ENCODE measurements around the gene LUC7L3.

LUC7L3 gene

DNA sequence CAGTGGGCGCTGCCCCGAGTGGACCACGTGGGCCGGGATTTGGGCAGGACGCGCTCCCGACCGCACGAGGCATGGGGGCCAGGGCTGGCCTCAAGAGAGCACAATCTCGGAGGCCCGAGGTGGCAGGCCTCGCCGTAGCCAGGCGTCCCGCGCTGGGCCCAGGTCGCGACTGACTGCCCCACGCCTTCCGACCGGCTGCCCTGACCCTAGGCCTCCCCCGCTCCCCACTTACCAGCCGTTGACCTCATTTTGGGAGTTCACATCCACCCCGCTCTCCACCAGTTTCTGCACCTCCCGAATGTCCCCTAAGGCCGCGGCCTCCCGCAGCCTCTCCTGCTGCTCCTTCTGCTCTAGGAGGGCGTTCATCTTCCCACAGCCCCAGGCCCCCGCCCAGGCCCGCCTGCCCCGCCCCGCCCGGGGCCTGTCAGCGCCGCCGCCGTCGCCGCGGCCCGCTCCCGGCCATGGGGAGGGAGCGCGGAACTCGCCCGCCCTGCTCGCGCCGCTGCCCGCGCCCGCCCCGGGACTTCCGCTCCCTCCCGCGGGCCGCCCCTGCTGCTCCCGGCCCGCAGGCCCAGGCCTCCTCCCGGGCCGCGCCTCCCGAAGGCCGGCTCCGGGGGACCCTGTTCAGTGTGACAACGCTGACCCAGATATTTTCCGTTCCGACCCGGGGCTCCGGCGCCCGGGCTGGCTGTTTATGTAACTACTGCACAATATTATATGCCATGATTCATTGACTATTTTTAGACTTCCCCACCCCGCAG, 11.9 kb upstream of the LUC7L3 start, which contains the start of gene ANKRD40 (continued):
- peak; percentile 88 for TF ChIP-seq SP3 (tag by site-specific recombination; IDR thresholded peaks at IDR 0.05)
- TF ChIP-seq HOXD13 (CRISPR knock-in tag; IDR thresholded peaks at IDR 0.05; ENCODE audit: borderline replicate concordance) = no peak
- no peak for TF ChIP-seq ZNF211 (tag by site-specific recombination; IDR thresholded peaks at IDR 0.05; ENCODE audit: low read depth)
- peak; percentile 95 for TF ChIP-seq KLF10 (tag by site-specific recombination; IDR thresholded peaks at IDR 0.05)
- TF ChIP-seq, protein P1, sequence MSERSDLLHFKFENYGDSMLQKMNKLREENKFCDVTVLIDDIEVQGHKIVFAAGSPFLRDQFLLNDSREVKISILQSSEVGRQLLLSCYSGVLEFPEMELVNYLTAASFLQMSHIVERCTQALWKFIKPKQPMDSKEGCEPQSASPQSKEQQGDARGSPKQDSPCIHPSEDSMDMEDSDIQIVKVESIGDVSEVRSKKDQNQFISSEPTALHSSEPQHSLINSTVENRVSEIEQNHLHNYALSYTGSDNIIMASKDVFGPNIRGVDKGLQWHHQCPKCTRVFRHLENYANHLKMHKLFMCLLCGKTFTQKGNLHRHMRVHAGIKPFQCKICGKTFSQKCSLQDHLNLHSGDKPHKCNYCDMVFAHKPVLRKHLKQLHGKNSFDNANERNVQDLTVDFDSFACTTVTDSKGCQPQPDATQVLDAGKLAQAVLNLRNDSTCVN (tag by site-specific recombination; optimal IDR thresholded peaks at IDR 0.05) = peak; percentile 94
- peak; percentile 95 for TF ChIP-seq GLIS2 (tag by site-specific recombination; IDR thresholded peaks at IDR 0.05)
- TF ChIP-seq, protein P2, sequence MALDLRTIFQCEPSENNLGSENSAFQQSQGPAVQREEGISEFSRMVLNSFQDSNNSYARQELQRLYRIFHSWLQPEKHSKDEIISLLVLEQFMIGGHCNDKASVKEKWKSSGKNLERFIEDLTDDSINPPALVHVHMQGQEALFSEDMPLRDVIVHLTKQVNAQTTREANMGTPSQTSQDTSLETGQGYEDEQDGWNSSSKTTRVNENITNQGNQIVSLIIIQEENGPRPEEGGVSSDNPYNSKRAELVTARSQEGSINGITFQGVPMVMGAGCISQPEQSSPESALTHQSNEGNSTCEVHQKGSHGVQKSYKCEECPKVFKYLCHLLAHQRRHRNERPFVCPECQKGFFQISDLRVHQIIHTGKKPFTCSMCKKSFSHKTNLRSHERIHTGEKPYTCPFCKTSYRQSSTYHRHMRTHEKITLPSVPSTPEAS (tag by site-specific recombination; IDR thresholded peaks at IDR 0.05) = peak; percentile 29; the same call in 1 of the 2 replicates
- TF ChIP-seq, protein P3, sequence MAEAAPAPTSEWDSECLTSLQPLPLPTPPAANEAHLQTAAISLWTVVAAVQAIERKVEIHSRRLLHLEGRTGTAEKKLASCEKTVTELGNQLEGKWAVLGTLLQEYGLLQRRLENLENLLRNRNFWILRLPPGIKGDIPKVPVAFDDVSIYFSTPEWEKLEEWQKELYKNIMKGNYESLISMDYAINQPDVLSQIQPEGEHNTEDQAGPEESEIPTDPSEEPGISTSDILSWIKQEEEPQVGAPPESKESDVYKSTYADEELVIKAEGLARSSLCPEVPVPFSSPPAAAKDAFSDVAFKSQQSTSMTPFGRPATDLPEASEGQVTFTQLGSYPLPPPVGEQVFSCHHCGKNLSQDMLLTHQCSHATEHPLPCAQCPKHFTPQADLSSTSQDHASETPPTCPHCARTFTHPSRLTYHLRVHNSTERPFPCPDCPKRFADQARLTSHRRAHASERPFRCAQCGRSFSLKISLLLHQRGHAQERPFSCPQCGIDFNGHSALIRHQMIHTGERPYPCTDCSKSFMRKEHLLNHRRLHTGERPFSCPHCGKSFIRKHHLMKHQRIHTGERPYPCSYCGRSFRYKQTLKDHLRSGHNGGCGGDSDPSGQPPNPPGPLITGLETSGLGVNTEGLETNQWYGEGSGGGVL (tag by site-specific recombination; IDR thresholded peaks at IDR 0.05) = peak; percentile 54
- peak; percentile 87; the same call in 1 of the 2 replicates for TF ChIP-seq KLF7 (tag by site-specific recombination; IDR thresholded peaks at IDR 0.05; ENCODE audit: borderline replicate concordance)
- TF ChIP-seq, protein P4, sequence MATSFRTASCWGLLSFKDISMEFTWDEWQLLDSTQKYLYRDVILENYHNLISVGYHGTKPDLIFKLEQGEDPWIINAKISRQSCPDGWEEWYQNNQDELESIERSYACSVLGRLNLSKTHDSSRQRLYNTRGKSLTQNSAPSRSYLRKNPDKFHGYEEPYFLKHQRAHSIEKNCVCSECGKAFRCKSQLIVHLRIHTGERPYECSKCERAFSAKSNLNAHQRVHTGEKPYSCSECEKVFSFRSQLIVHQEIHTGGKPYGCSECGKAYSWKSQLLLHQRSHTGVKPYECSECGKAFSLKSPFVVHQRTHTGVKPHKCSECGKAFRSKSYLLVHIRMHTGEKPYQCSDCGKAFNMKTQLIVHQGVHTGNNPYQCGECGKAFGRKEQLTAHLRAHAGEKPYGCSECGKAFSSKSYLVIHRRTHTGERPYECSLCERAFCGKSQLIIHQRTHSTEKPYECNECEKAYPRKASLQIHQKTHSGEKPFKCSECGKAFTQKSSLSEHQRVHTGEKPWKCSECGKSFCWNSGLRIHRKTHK (tag by site-specific recombination; IDR thresholded peaks at IDR 0.05) = no peak
- TF ChIP-seq, protein P5, sequence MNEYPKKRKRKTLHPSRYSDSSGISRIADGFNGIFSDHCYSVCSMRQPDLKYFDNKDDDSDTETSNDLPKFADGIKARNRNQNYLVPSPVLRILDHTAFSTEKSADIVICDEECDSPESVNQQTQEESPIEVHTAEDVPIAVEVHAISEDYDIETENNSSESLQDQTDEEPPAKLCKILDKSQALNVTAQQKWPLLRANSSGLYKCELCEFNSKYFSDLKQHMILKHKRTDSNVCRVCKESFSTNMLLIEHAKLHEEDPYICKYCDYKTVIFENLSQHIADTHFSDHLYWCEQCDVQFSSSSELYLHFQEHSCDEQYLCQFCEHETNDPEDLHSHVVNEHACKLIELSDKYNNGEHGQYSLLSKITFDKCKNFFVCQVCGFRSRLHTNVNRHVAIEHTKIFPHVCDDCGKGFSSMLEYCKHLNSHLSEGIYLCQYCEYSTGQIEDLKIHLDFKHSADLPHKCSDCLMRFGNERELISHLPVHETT (tag by site-specific recombination; IDR thresholded peaks at IDR 0.05) = peak; percentile 94
- 0 out of 2 replicates have a peak, but pooled peaks have one; percentile 56 for TF ChIP-seq MYNN (tag by site-specific recombination; IDR thresholded peaks at IDR 0.05; ENCODE audit: borderline replicate concordance)
- no peak for TF ChIP-seq ZNF37A (tag by site-specific recombination; IDR thresholded peaks at IDR 0.05)
- TF ChIP-seq ZNF292 (tag by site-specific recombination; IDR thresholded peaks at IDR 0.05; ENCODE audit: borderline replicate concordance, low read depth) = no peak
- peak; percentile 81 for TF ChIP-seq ZEB2 (tag by site-specific recombination; IDR thresholded peaks at IDR 0.05)
- TF ChIP-seq, protein P6, sequence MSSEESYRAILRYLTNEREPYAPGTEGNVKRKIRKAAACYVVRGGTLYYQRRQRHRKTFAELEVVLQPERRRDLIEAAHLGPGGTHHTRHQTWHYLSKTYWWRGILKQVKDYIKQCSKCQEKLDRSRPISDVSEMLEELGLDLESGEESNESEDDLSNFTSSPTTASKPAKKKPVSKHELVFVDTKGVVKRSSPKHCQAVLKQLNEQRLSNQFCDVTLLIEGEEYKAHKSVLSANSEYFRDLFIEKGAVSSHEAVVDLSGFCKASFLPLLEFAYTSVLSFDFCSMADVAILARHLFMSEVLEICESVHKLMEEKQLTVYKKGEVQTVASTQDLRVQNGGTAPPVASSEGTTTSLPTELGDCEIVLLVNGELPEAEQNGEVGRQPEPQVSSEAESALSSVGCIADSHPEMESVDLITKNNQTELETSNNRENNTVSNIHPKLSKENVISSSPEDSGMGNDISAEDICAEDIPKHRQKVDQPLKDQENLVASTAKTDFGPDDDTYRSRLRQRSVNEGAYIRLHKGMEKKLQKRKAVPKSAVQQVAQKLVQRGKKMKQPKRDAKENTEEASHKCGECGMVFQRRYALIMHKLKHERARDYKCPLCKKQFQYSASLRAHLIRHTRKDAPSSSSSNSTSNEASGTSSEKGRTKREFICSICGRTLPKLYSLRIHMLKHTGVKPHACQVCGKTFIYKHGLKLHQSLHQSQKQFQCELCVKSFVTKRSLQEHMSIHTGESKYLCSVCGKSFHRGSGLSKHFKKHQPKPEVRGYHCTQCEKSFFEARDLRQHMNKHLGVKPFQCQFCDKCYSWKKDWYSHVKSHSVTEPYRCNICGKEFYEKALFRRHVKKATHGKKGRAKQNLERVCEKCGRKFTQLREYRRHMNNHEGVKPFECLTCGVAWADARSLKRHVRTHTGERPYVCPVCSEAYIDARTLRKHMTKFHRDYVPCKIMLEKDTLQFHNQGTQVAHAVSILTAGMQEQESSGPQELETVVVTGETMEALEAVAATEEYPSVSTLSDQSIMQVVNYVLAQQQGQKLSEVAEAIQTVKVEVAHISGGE (tag by site-specific recombination; conservative IDR thresholded peaks at IDR 0.05; ENCODE audit: low read depth) = peak; percentile 99
- TF ChIP-seq ZNF76 (tag by site-specific recombination; IDR thresholded peaks at IDR 0.05; ENCODE audit: borderline replicate concordance, low read depth) = peak; percentile 52
- no peak for TF ChIP-seq ZNF302 (tag by site-specific recombination; IDR thresholded peaks at IDR 0.05; ENCODE audit: low read depth)
- no peak for TF ChIP-seq ZNF157 (tag by site-specific recombination; IDR thresholded peaks at IDR 0.05)
- TF ChIP-seq ZNF626 (tag by site-specific recombination; IDR thresholded peaks at IDR 0.05) = peak; percentile 75; the same call in 1 of the 2 replicates
- TF ChIP-seq ZNF843 (tag by site-specific recombination; IDR thresholded peaks at IDR 0.05) = peak; percentile 32; the same call in 1 of the 2 replicates
- TF ChIP-seq MEIS1 (CRISPR knock-in tag; IDR thresholded peaks at IDR 0.05; ENCODE audit: borderline replicate concordance) = no peak
- 0 out of 2 replicates have a peak, but pooled peaks have one; percentile 32 for TF ChIP-seq GLI4 (tag by site-specific recombination; IDR thresholded peaks at IDR 0.05)
- TF ChIP-seq TRIM28 (IDR thresholded peaks at IDR 0.05; ENCODE audit: borderline replicate concordance, low read length) = peak; percentile 30; the same call in 1 of the 2 replicates
- peak; percentile 84 for TF ChIP-seq ZNF324 (tag by site-specific recombination; IDR thresholded peaks at IDR 0.05)
- peak; percentile 15; the same call in 1 of the 2 replicates for TF ChIP-seq FEZF1 (tag by site-specific recombination; IDR thresholded peaks at IDR 0.05)
- peak; percentile 93 for TF ChIP-seq GLIS1 (tag by site-specific recombination; IDR thresholded peaks at IDR 0.05)
- peak; percentile 50 for TF ChIP-seq ZNF2 (tag by site-specific recombination; IDR thresholded peaks at IDR 0.05)
- no peak for TF ChIP-seq ZBTB1 (tag by site-specific recombination; IDR thresholded peaks at IDR 0.05)
